ENCODE results near the gene ATL1. TPM values are rescaled to one million over a fixed set of nuclear protein-coding genes. Genes with fewer than 3 reads are reported as not detected.

ATL1 gene
- total RNA-seq, 1 experiment from 2014 or later: 1.5 TPM

DNA sequence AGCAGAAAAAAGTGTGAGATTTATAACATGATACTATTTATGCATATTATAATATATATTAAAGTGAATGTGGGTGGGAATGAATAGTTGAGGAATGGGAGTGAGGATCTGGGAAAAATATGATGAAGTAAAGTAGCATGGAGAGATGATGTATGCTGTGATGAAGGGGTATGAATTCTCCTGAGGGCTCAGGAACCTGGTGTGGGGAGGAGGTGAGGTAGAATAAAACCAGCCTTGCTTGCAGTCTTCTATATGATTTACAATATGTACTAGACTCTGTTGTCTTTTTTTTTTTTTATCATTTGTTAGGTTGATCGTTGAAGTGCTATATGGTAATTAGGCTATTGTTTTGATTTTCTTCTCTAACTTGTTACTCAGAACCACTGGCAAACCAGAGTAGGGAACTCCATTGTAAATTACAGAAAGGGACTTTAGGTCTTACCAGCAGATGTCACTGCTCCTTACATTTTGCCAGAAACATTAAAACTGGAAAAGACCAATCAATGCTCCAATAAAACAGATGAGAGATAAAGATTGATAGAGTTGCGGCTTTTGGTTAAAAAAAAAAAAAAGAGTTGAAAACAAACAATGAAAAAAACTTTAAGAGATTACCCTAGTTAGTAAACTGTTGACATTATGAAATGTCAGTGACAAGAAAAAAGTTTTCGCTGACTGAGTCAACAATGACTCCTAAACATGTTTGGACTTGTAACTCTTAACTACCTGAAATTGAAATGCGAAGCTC, 39.9 kb downstream of the ATL1 start:
- H3K4me3 ChIP-seq (ENCODE audit: low read depth in 2 of 2, low read length in 2 of 2): no peak overlapping the region
- no peaks in the 10 kb centered on the region for H3K36me3 ChIP-seq (ENCODE audit: control insufficient read depth, insufficient read depth, low read length)
- H3K9me3 ChIP-seq (ENCODE audit: control insufficient read depth, insufficient read depth, low read depth, low read length): no peaks in the 10 kb centered on the region
- CTCF ChIA-PET: interaction anchor here (0.7 kb wide), 5 partner anchors 19 to 1230 kb away, joined by 3 to 6 read pairs (median 5); no protein-coding TSS in a partner anchor
- 0 out of 2 replicates have a peak, but pooled peaks have one; percentile 62 for ATAC-seq
- TF ChIP-seq, protein P1, sequence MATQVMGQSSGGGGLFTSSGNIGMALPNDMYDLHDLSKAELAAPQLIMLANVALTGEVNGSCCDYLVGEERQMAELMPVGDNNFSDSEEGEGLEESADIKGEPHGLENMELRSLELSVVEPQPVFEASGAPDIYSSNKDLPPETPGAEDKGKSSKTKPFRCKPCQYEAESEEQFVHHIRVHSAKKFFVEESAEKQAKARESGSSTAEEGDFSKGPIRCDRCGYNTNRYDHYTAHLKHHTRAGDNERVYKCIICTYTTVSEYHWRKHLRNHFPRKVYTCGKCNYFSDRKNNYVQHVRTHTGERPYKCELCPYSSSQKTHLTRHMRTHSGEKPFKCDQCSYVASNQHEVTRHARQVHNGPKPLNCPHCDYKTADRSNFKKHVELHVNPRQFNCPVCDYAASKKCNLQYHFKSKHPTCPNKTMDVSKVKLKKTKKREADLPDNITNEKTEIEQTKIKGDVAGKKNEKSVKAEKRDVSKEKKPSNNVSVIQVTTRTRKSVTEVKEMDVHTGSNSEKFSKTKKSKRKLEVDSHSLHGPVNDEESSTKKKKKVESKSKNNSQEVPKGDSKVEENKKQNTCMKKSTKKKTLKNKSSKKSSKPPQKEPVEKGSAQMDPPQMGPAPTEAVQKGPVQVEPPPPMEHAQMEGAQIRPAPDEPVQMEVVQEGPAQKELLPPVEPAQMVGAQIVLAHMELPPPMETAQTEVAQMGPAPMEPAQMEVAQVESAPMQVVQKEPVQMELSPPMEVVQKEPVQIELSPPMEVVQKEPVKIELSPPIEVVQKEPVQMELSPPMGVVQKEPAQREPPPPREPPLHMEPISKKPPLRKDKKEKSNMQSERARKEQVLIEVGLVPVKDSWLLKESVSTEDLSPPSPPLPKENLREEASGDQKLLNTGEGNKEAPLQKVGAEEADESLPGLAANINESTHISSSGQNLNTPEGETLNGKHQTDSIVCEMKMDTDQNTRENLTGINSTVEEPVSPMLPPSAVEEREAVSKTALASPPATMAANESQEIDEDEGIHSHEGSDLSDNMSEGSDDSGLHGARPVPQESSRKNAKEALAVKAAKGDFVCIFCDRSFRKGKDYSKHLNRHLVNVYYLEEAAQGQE (IDR thresholded peaks at IDR 0.05; ENCODE audit: insufficient read depth in 1 of 2, low read depth in 2 of 2, low read length in 1 of 2): no peak
- TF ChIP-seq SIN3A (IDR thresholded peaks at IDR 0.05; ENCODE audit: borderline replicate concordance, insufficient read depth, low read depth, low read length) (no peak), TCF7L2 (IDR thresholded peaks at IDR 0.05; ENCODE audit: low read depth, low read length) (no peak), POLR2AphosphoS5 (IDR thresholded peaks at IDR 0.05; ENCODE audit: low read depth, low read length) (no peak), CTCF (IDR thresholded peaks at IDR 0.05) (peak; percentile 62; the same call in 1 of the 2 replicates)
- H3K27me3 ChIP-seq (ENCODE audit: control insufficient read depth, insufficient read depth, low read length): no peaks in the 10 kb centered on the region
- POLR2A ChIA-PET: no interaction called here
- peak; percentile 20 for DNase-seq (ENCODE audit: low read depth, low spot score)
- no TSS peak for BruUV-seq (replicated peaks)
- intact Hi-C loops (cut with micrococcal nuclease; ENCODE audit: unreplicated experiment) (loop anchor here (5.0 to 10.0 kb wide), 2 partner anchors 172 to 265 kb away; no protein-coding TSS in a partner anchor), in situ Hi-C loops (cut with HindIII; ENCODE audit: low pct_unique_long_range_greater_than_20kb, low sequenced_read_pairs) (no loop called here)
- H3K27ac ChIP-seq (ENCODE audit: low read length): no peak overlapping the region
- H3K4me1 ChIP-seq (ENCODE audit: control insufficient read depth, insufficient read depth, low read length): no peaks in the 10 kb centered on the region

- Histone ChIP-seq H3K27ac (ENCODE audit: low read length) (no peak overlapping the region), H3K9me3 (ENCODE audit: control insufficient read depth, insufficient read depth, low read depth, low read length) (no peaks in the 10 kb centered on the region), H3K27me3 (ENCODE audit: control insufficient read depth, insufficient read depth, low read length) (no peaks in the 10 kb centered on the region), H3K36me3 (ENCODE audit: control insufficient read depth, insufficient read depth, low read length) (no peaks in the 10 kb centered on the region), H3K4me1 (ENCODE audit: control insufficient read depth, insufficient read depth, low read length) (no peaks in the 10 kb centered on the region), H3K4me3 (ENCODE audit: low read depth in 2 of 2, low read length in 2 of 2) (no peak overlapping the region)
- intact Hi-C loops (cut with micrococcal nuclease; ENCODE audit: unreplicated experiment): loop anchor here (5.0 to 10.0 kb wide), 2 partner anchors 171 to 264 kb away; no protein-coding TSS in a partner anchor
- in situ Hi-C loops (cut with HindIII; ENCODE audit: low pct_unique_long_range_greater_than_20kb, low sequenced_read_pairs): no loop called here
- TF ChIP-seq, protein P1 (IDR thresholded peaks at IDR 0.05; ENCODE audit: insufficient read depth in 1 of 2, low read depth in 2 of 2, low read length in 1 of 2): no peak
- TF ChIP-seq TCF7L2 (IDR thresholded peaks at IDR 0.05; ENCODE audit: low read depth, low read length) (no peak), SIN3A (IDR thresholded peaks at IDR 0.05; ENCODE audit: borderline replicate concordance, insufficient read depth, low read depth, low read length) (no peak), CTCF (IDR thresholded peaks at IDR 0.05) (no peak), POLR2AphosphoS5 (IDR thresholded peaks at IDR 0.05; ENCODE audit: low read depth, low read length) (no peak)
- DNase-seq (ENCODE audit: low read depth, low spot score): no peak
- no peak for ATAC-seq
- POLR2A ChIA-PET: interaction anchor here (0.6 kb wide), 1 partner anchor 68 kb away, joined by 3 read pairs; the partner anchor contains the start of gene SAV1
- CTCF ChIA-PET: interaction anchor here (0.7 kb wide), 2 partner anchors 260 to 1229 kb away, joined by 5 to 6 read pairs; no protein-coding TSS in a partner anchor
- BruUV-seq (replicated peaks): no TSS peak
These were observed 40.9 kb downstream of the ATL1 start for GRCh38 chr14:50600849-50601248.

Data from Panc1 (cell line).